Erythroblast (primary cell): Measurements from ENCODE around the gene NPB.

Experiments
- GATA1 ChIP-seq: IDR thresholded peaks from 2 replicates; pipeline ENCODE4 v1.6.1; 2011; ENCODE audit warnings: low read depth, mild to moderate bottlenecking, control low read depth, low read length, moderate library complexity
- POLR2A ChIP-seq: IDR thresholded peaks from 2 replicates; pipeline ENCODE4 v1.6.1; 2011; ENCODE audit warnings: mild to moderate bottlenecking, low read length

DNA sequence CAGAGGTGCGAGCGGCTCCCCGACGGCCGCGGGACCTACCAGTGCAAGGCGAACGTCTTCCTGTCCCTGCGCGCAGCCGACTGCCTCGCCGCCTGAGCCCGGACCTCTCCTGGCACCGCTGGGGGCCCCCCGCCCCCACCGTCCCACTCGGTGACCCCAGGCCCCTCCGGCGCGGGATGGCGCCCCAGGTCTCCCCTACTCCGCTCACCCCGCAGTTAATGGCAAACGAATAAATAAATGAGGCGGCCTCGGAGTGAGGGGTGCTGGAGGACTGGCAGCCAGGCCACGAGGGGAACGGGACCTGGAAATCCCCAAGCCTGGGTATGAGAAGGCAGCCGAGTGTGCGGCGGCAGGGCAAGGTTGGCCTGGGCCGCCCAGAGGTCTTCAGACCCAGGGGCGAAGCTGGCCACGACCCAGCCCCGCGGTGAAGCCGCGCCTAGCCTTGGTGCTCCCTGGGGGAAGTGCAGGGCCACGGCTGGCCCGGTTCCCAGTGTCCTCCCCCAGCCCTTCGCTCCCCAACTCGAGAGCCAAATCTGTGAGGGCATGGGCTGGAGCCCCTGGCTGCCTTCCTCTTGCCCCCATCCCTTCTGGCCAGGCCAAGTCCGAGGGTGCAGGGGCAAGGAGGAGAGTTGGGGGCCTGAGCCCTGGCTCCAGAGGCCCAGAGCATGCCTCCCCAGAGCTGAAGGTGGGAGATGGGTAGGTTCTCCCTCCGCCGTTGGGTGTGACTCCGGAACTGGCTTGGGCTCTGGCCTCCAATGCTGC, 796 bp downstream of the NPB start:
- TF ChIP-seq POLR2A (no peak), GATA1 (no peak)
